Retinal pigment epithelial cell (primary cell): ENCODE data around the gene ICAM2.

Experiments
- DNase-seq: peaks from one replicate; pipeline ENCODE4 v3.0.0-alpha.2; 2010; ENCODE audit warnings: low read depth
- H3K4me3 ChIP-seq: 2 replicates; pipeline ENCODE4 v1.5.1; 2011; ENCODE audit warnings: mild to moderate bottlenecking, low read length, control low read depth, moderate library complexity
- CTCF ChIP-seq: conservative IDR thresholded peaks from 2 replicates; pipeline ENCODE4 v1.5.1; 2011; ENCODE audit warnings: low read depth, low read length, control low read depth, inconsistent platforms

ICAM2 gene

GRCh38 chr17:64056269-64057005 is 36.0 kb upstream of the ICAM2 start:
- H3K4me3 ChIP-seq = no peak overlapping the region
- no peak for TF ChIP-seq CTCF
- DNase-seq = no peak

- no peak for DNase-seq
- no peak for TF ChIP-seq CTCF
- H3K4me3 ChIP-seq = no peak overlapping the region
Measured at GRCh38 chr17:64055183-64056142, 35.0 kb upstream of the ICAM2 start.

- DNase-seq = no peak
- no peak for TF ChIP-seq CTCF
- H3K4me3 ChIP-seq = no peak overlapping the region
Measured at GRCh38 chr17:64054304-64054703, 33.9 kb upstream of the ICAM2 start.

- DNase-seq = no peak
- H3K4me3 ChIP-seq = no peak overlapping the region
- no peak for TF ChIP-seq CTCF
Measured at GRCh38 chr17:64053101-64053500, 32.7 kb upstream of the ICAM2 start.

GRCh38 chr17:64051153-64051552 is 30.7 kb upstream of the ICAM2 start:
- DNase-seq = no peak
- H3K4me3 ChIP-seq = no peak overlapping the region
- no peak for TF ChIP-seq CTCF

- DNase-seq = no peak
- H3K4me3 ChIP-seq = no peak overlapping the region
- TF ChIP-seq CTCF = no peak
Measured at GRCh38 chr17:64048805-64049204, 28.4 kb upstream of the ICAM2 start.
